Measurements from ENCODE around the gene COL21A1.
"Not testable (repeated sequence)": the region's sequence is repeated elsewhere in the genome, so short reads cannot be mapped to it uniquely, and the experiment has no call there.

Gene COL21A1

GRCh38 chr6:56043076-56043475, 204.3 kb downstream of the COL21A1 start:
- DNase-seq: no peak

- DNase-seq: no peak
Measured at GRCh38 chr6:56041591-56041990, 205.8 kb downstream of the COL21A1 start.

- no peak for DNase-seq
Measured at GRCh38 chr6:56040889-56041301, 206.5 kb downstream of the COL21A1 start.

- DNase-seq: no peak
Measured at GRCh38 chr6:56040223-56040622, 207.2 kb downstream of the COL21A1 start.

- DNase-seq: no peak
Measured at GRCh38 chr6:56038764-56039163, 208.6 kb downstream of the COL21A1 start.

- DNase-seq: no peak
Measured at GRCh38 chr6:56037601-56038000, 209.8 kb downstream of the COL21A1 start.

GRCh38 chr6:56036916-56037600, 210.3 kb downstream of the COL21A1 start:
- no peak for DNase-seq

GRCh38 chr6:56033401-56033800, 214.0 kb downstream of the COL21A1 start:
- DNase-seq: no peak

GRCh38 chr6:56032715-56033260, 214.6 kb downstream of the COL21A1 start:
- DNase-seq: no peak

- no peak for DNase-seq
Measured at GRCh38 chr6:56027865-56028264, 219.5 kb downstream of the COL21A1 start.

- DNase-seq: no peak
Measured at GRCh38 chr6:56026455-56027180, 220.8 kb downstream of the COL21A1 start.

- no peak for DNase-seq
Measured at GRCh38 chr6:56025795-56026194, 221.6 kb downstream of the COL21A1 start.

- no peak for DNase-seq
Measured at GRCh38 chr6:56024931-56025330, 222.4 kb downstream of the COL21A1 start.

- no peak for DNase-seq
Measured at GRCh38 chr6:56023829-56024228, 223.6 kb downstream of the COL21A1 start.

- no peak for DNase-seq
Measured at GRCh38 chr6:56022678-56023077, 224.7 kb downstream of the COL21A1 start.

GRCh38 chr6:56021943-56022342, 225.4 kb downstream of the COL21A1 start:
- no peak for DNase-seq

GRCh38 chr6:56019973-56020372, 227.4 kb downstream of the COL21A1 start:
- DNase-seq: no peak

- no peak for DNase-seq
Measured at GRCh38 chr6:56017198-56017597, 230.2 kb downstream of the COL21A1 start.

- not testable (repeated sequence) for DNase-seq
Measured at GRCh38 chr6:56014039-56014438, 233.3 kb downstream of the COL21A1 start.

- no peak for DNase-seq
Measured at GRCh38 chr6:56009636-56010035, 237.7 kb downstream of the COL21A1 start.
